HCT116 (cell line): ENCODE data around the gene RASL12. TPM values are rescaled to one million over a fixed set of nuclear protein-coding genes. Genes with fewer than 3 reads are reported as not detected.
"Not testable (repeated sequence)": the region's sequence is repeated elsewhere in the genome, so short reads cannot be mapped to it uniquely, and the experiment has no call there.

Experiments used
- ATAC-seq: fragments of 200-7000 bp; cut with Tn5 transposase; 2 replicates; pipeline ENCODE4 v1.9.1; 2020; ENCODE audit warnings: mild to moderate bottlenecking, moderate library complexity
- BruUV-seq: library from RNA; stranded (reverse); fragments of 400-500 nt; replicated peaks from 2 replicates; lab custom pipeline; 2021; lab: Mats Ljungman, UMichigan
- CTCF ChIA-PET: fragments of 300-600 bp; sonication (Branson Sonifier 250); formaldehyde crosslinking; loops from one replicate; lab custom pipeline; 2021; ENCODE audit warnings: antibody characterized with exemption; lab: Charles Lee
- POLR2A ChIA-PET: fragments of 300-600, 350-600 bp; sonication (Branson Sonifier 250); formaldehyde crosslinking; loops from one replicate; lab custom pipeline; 2021; ENCODE audit warnings: antibody characterized with exemption; lab: Charles Lee
- RAD21 ChIA-PET, 2 experiments: fragments of 300-600 bp; sonication (Branson Sonifier 250); formaldehyde crosslinking; loops; one replicate each; lab custom pipeline; 2023; ENCODE audit warnings: low total read pairs in 2 of 2; ENCODE audit not compliant: uncharacterized antibody in 2 of 2, unreplicated experiment in 2 of 2, low non-redundant PET in 1 of 2; lab: Charles Lee
- DNase-seq: peaks from one replicate; pipeline ENCODE4 v3.0.0-alpha.2; 2010; ENCODE audit warnings: low read depth, low spot score
- H2AFZ ChIP-seq: fragments of 200-600 bp; shearing (Covaris generic), sonication (generic); 2 replicates; pipeline ENCODE4 v1.6.1; 2017; ENCODE audit warnings: low read depth, mixed run types, mixed read lengths, antibody characterized with exemption, low read length; ENCODE audit not compliant: poor library complexity, severe bottlenecking
- H3K27ac ChIP-seq: 2 replicates; pipeline ENCODE4 v1.5.1; 2012; ENCODE audit warnings: low read depth, low read length
- H3K27me3 ChIP-seq: fragments of 200-600 bp; sonication (generic); 2 replicates; pipeline ENCODE4 v1.6.1; 2016; ENCODE audit warnings: mixed run types, low read length, mixed read lengths; ENCODE audit not compliant: insufficient read depth
- H3K36me3 ChIP-seq, 2 experiments: fragments of 200-500 bp in 1 of 2; fragments of 200-600 bp in 1 of 2; sonication (Bioruptor generic) in 1 of 2; sonication (generic) in 1 of 2; 2 replicates each; pipeline versions ENCODE4 v1.5.1 to v1.6.1; 2014 to 2016; ENCODE audit warnings: low read length in 2 of 2, inconsistent platforms in 1 of 2, mixed read lengths in 1 of 2, mixed run types in 1 of 2; ENCODE audit not compliant: insufficient read depth in 2 of 2, control insufficient read depth in 1 of 2
- H3K4me1 ChIP-seq, 2 experiments: fragments of 200-600 bp in 1 of 2; sonication (generic) in 1 of 2; 2 replicates each; pipeline versions ENCODE4 v1.5.1 to v1.6.1; 2012 to 2017; ENCODE audit warnings: low read length in 2 of 2, inconsistent platforms in 1 of 2, mild to moderate bottlenecking in 1 of 2, mixed read lengths in 1 of 2, mixed run types in 1 of 2, moderate library complexity in 1 of 2; ENCODE audit not compliant: insufficient read depth in 2 of 2, control insufficient read depth in 1 of 2
- H3K4me2 ChIP-seq: fragments of 200-600 bp; sonication (generic); 2 replicates; pipeline ENCODE4 v1.6.1; 2017; ENCODE audit warnings: mixed run types, low read length, mixed read lengths
- H3K4me3 ChIP-seq, 2 experiments: fragments of 200-600 bp in 1 of 2; sonication (generic) in 1 of 2; replicated peaks in 1 of 2; 2 replicates each; pipeline ENCODE4 v1.5.1; 2011 to 2016; ENCODE audit warnings: low read length in 2 of 2, control low read depth in 1 of 2, low read depth in 1 of 2, mild to moderate bottlenecking in 1 of 2, mixed read lengths in 1 of 2, mixed run types in 1 of 2
- H3K79me2 ChIP-seq: fragments of 200-600 bp; sonication (generic); 2 replicates; pipeline ENCODE4 v1.6.1; 2017; ENCODE audit warnings: mild to moderate bottlenecking, mixed run types, low read length, moderate library complexity, mixed read lengths; ENCODE audit not compliant: insufficient read depth
- H3K9ac ChIP-seq: fragments of 200-600 bp; sonication (generic); 2 replicates; pipeline ENCODE4 v1.6.1; 2016; ENCODE audit warnings: low read length, mixed read lengths
- H3K9me2 ChIP-seq: fragments of 200-600 bp; sonication (generic), shearing (Covaris generic); 2 replicates; pipeline ENCODE4 v1.6.1; 2017; ENCODE audit warnings: mixed run types, mild to moderate bottlenecking, moderate library complexity; ENCODE audit not compliant: insufficient read depth
- H3K9me3 ChIP-seq, 2 experiments: fragments of 200-500 bp in 1 of 2; fragments of 200-600 bp in 1 of 2; sonication (Bioruptor generic) in 1 of 2; sonication (generic) in 1 of 2; 2 replicates each; pipeline ENCODE4 v1.6.1; 2014 to 2017; ENCODE audit warnings: low read length in 2 of 2, mixed read lengths in 2 of 2, inconsistent platforms in 1 of 2, low read depth in 1 of 2, mild to moderate bottlenecking in 1 of 2, mixed run types in 1 of 2, moderate library complexity in 1 of 2; ENCODE audit not compliant: control insufficient read depth in 1 of 2, insufficient read depth in 1 of 2
- H4K20me1 ChIP-seq: fragments of 200-600 bp; sonication (generic), shearing (Covaris generic); 2 replicates; pipeline ENCODE4 v1.6.1; 2017; ENCODE audit warnings: mixed run types, mild to moderate bottlenecking, moderate library complexity; ENCODE audit not compliant: insufficient read depth
- ELF1 ChIP-seq: IDR thresholded peaks from 2 replicates; pipeline ENCODE4 v1.6.1; 2012; ENCODE audit warnings: low read depth, borderline replicate concordance
- EZH2 ChIP-seq: fragments of 200-600 bp; sonication (generic); IDR thresholded peaks from 2 replicates; pipeline ENCODE4 v1.6.1; 2017; ENCODE audit warnings: antibody characterized with exemption, mixed run types
- JUND ChIP-seq: IDR thresholded peaks from 2 replicates; pipeline ENCODE4 v1.6.1; 2012
- POLR2AphosphoS5 ChIP-seq: IDR thresholded peaks from 2 replicates; pipeline ENCODE4 v1.6.1; 2011; ENCODE audit warnings: mild to moderate bottlenecking, low read depth, low read length, moderate library complexity
- SP1 ChIP-seq: IDR thresholded peaks from 2 replicates; pipeline ENCODE4 v1.6.1; 2012; ENCODE audit warnings: low read depth
- YY1 ChIP-seq: IDR thresholded peaks from 2 replicates; pipeline ENCODE4 v1.6.1; 2011; ENCODE audit warnings: low read length, low read depth, moderate library complexity, mild to moderate bottlenecking; ENCODE audit not compliant: insufficient replicate concordance; ENCODE audit errors: extremely low read depth
- ZNF274 ChIP-seq: fragments of 200-500 bp; sonication (Bioruptor generic); IDR thresholded peaks from 2 replicates; pipeline ENCODE4 v1.6.1; 2014; ENCODE audit warnings: mild to moderate bottlenecking, low read depth, low read length, inconsistent platforms
- intact Hi-C: fragments of 100-400 bp; cut with micrococcal nuclease; formaldehyde crosslinking; loops from 2 replicates; pipeline ENCODE4 v1.10.0; 2022
- total RNA-seq: library from RNA; stranded (reverse); gene quantifications from one replicate; pipeline ENCODE4 v1.2.1, GENCODE V29; 2021; ENCODE audit not compliant: unreplicated experiment
- TF ChIP-seq, protein P1 (sequence below): IDR thresholded peaks from 2 replicates; pipeline ENCODE4 v1.6.1; 2012
- TF ChIP-seq, protein P2 (sequence below): IDR thresholded peaks from 2 replicates; pipeline ENCODE4 v1.6.1; 2012
- TF ChIP-seq, protein P3 (sequence below): IDR thresholded peaks from 2 replicates; pipeline ENCODE4 v1.6.1; 2012; ENCODE audit warnings: low read depth
- TF ChIP-seq, protein P4 (sequence below), 3 experiments: fragments of 200-600 bp in 1 of 3; sonication (generic) in 1 of 3; IDR thresholded peaks in 2 of 3; conservative IDR thresholded peaks in 1 of 3; 2 replicates each; pipeline ENCODE4 v1.5.1; 2012 to 2017; ENCODE audit warnings: low read depth in 2 of 3, low read length in 2 of 3, antibody characterized with exemption in 1 of 3, borderline replicate concordance in 1 of 3, control low read depth in 1 of 3, mild to moderate bottlenecking in 1 of 3, mixed read lengths in 1 of 3, mixed run types in 1 of 3, moderate library complexity in 1 of 3; ENCODE audit not compliant: insufficient read depth in 1 of 3
- TF ChIP-seq, protein P5 (sequence below): IDR thresholded peaks from 2 replicates; pipeline ENCODE4 v1.6.1; 2011; ENCODE audit warnings: mild to moderate bottlenecking, low read length, moderate library complexity; ENCODE audit not compliant: insufficient replicate concordance; ENCODE audit errors: extremely low read depth

RASL12 gene
- total RNA-seq, 1 experiment from 2014 or later, result 0.25 TPM

DNA sequence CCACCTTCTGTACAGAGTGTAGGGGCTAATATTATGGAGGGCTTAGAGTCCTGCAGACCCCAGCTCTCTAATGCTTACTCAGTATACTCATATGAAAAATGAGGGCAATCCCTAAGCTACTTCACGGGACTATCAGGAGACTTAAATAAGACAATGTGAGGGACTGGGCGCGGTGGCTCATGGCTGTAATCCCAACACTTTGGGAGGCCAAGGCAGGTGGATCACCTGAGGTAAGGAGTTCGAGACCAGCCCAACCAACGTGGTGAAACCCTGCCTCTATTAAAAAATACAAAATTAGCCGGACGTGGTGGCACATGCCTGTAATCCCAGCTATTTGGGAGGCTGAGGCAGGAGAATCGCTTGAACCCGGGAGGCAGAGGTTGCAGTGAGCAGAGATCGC lies 32.0 kb upstream of the RASL12 start:
- ATAC-seq, POLR2A ChIA-PET, CTCF ChIA-PET: not testable (repeated sequence)

DNA sequence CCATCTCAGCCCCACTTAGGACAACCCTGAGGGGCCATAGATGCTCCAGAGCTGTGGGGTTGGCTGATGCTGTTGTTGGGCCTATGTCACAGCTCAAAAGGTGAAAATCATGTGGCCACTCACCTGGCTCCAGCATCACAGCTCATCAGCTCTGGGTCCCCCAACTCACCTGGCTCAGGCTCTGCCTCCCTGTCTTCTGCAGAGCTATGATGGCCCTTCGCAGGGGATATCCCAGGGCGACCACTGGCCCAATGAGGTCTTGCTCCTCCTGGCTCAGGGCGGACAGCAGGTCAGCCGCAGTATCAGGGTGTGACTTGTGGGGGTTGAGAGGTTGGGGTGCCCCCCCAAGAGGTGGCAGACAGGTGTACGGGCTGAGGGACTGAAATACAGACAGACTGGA lies 31.5 kb upstream of the RASL12 start:
- ChIA-PET POLR2A (no interaction called here), RAD21 (no interaction called here), CTCF (no interaction called here)
- no TSS peak for BruUV-seq
- H3K4me3 ChIP-seq, result no peak overlapping the region
- H3K27me3 ChIP-seq, result no peaks in the 10 kb centered on the region
- no peak overlapping the region for H3K27ac ChIP-seq
- H3K9ac ChIP-seq, result no peak overlapping the region
- no peaks in the 10 kb centered on the region for H3K79me2 ChIP-seq
- no peak for DNase-seq
- H3K9me2 ChIP-seq, result no peaks in the 10 kb centered on the region
- H3K4me2 ChIP-seq, result no peak overlapping the region
- no peaks in the 10 kb centered on the region for H3K9me3 ChIP-seq
- no peaks in the 10 kb centered on the region for H4K20me1 ChIP-seq
- ATAC-seq, result no peak
- intact Hi-C loops, result no loop called here
- no peaks in the 10 kb centered on the region for H3K4me1 ChIP-seq
- peaks cover 6% of the 10 kb centered on the region in 2 experiments for H3K36me3 ChIP-seq
- H2AFZ ChIP-seq, result no peak overlapping the region
- TF ChIP-seq, protein P1, sequence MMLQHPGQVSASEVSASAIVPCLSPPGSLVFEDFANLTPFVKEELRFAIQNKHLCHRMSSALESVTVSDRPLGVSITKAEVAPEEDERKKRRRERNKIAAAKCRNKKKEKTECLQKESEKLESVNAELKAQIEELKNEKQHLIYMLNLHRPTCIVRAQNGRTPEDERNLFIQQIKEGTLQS, result no peak
- TF ChIP-seq, protein P2, sequence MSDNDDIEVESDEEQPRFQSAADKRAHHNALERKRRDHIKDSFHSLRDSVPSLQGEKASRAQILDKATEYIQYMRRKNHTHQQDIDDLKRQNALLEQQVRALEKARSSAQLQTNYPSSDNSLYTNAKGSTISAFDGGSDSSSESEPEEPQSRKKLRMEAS, result no peak
- TF ChIP-seq ZNF274, result no peak
- TF ChIP-seq YY1, result no peak
- TF ChIP-seq JUND, result no peak
- TF ChIP-seq SP1, result no peak
- TF ChIP-seq ELF1, result no peak
- TF ChIP-seq POLR2AphosphoS5, result no peak
- TF ChIP-seq, protein P3, sequence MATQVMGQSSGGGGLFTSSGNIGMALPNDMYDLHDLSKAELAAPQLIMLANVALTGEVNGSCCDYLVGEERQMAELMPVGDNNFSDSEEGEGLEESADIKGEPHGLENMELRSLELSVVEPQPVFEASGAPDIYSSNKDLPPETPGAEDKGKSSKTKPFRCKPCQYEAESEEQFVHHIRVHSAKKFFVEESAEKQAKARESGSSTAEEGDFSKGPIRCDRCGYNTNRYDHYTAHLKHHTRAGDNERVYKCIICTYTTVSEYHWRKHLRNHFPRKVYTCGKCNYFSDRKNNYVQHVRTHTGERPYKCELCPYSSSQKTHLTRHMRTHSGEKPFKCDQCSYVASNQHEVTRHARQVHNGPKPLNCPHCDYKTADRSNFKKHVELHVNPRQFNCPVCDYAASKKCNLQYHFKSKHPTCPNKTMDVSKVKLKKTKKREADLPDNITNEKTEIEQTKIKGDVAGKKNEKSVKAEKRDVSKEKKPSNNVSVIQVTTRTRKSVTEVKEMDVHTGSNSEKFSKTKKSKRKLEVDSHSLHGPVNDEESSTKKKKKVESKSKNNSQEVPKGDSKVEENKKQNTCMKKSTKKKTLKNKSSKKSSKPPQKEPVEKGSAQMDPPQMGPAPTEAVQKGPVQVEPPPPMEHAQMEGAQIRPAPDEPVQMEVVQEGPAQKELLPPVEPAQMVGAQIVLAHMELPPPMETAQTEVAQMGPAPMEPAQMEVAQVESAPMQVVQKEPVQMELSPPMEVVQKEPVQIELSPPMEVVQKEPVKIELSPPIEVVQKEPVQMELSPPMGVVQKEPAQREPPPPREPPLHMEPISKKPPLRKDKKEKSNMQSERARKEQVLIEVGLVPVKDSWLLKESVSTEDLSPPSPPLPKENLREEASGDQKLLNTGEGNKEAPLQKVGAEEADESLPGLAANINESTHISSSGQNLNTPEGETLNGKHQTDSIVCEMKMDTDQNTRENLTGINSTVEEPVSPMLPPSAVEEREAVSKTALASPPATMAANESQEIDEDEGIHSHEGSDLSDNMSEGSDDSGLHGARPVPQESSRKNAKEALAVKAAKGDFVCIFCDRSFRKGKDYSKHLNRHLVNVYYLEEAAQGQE, result no peak
- TF ChIP-seq, protein P4, sequence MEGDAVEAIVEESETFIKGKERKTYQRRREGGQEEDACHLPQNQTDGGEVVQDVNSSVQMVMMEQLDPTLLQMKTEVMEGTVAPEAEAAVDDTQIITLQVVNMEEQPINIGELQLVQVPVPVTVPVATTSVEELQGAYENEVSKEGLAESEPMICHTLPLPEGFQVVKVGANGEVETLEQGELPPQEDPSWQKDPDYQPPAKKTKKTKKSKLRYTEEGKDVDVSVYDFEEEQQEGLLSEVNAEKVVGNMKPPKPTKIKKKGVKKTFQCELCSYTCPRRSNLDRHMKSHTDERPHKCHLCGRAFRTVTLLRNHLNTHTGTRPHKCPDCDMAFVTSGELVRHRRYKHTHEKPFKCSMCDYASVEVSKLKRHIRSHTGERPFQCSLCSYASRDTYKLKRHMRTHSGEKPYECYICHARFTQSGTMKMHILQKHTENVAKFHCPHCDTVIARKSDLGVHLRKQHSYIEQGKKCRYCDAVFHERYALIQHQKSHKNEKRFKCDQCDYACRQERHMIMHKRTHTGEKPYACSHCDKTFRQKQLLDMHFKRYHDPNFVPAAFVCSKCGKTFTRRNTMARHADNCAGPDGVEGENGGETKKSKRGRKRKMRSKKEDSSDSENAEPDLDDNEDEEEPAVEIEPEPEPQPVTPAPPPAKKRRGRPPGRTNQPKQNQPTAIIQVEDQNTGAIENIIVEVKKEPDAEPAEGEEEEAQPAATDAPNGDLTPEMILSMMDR (IDR thresholded peaks at IDR 0.05 in 2 of 3, conservative IDR thresholded peaks at IDR 0.05 in 1 of 3; ENCODE audit: borderline replicate concordance in 1 of 3, insufficient read depth in 1 of 3, low read depth in 2 of 3, low read length in 2 of 3), result no peak
- no peak for TF ChIP-seq EZH2
- TF ChIP-seq, protein P5, sequence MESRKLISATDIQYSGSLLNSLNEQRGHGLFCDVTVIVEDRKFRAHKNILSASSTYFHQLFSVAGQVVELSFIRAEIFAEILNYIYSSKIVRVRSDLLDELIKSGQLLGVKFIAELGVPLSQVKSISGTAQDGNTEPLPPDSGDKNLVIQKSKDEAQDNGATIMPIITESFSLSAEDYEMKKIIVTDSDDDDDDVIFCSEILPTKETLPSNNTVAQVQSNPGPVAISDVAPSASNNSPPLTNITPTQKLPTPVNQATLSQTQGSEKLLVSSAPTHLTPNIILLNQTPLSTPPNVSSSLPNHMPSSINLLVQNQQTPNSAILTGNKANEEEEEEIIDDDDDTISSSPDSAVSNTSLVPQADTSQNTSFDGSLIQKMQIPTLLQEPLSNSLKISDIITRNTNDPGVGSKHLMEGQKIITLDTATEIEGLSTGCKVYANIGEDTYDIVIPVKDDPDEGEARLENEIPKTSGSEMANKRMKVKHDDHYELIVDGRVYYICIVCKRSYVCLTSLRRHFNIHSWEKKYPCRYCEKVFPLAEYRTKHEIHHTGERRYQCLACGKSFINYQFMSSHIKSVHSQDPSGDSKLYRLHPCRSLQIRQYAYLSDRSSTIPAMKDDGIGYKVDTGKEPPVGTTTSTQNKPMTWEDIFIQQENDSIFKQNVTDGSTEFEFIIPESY, result no peak

More for the DNA sequence above, 32.0 kb upstream of the RASL12 start:
- H3K9me3 ChIP-seq, DNase-seq, H3K27me3 ChIP-seq, H3K4me2 ChIP-seq, H3K4me1 ChIP-seq, RAD21 ChIA-PET, intact Hi-C loops, BruUV-seq, H3K9me2 ChIP-seq, H4K20me1 ChIP-seq, H3K36me3 ChIP-seq, H3K4me3 ChIP-seq, H3K27ac ChIP-seq, H3K9ac ChIP-seq, H2AFZ ChIP-seq, H3K79me2 ChIP-seq: not testable (repeated sequence)
